ENCODE data around the gene USE1.

The USE1 gene

GRCh38 chr19:17264641-17264979, 49.5 kb downstream of the USE1 start, which contains the start of gene USHBP1:
Gene USHBP1 (minus strand): TSS chr19:17264745. CDS start chr19:17264299, 446 bp downstream.
- no peak for DNase-seq (ENCODE audit: low read depth)
- no peak for TF ChIP-seq CTCF (conservative IDR thresholded peaks at IDR 0.05; ENCODE audit: control insufficient read depth, insufficient read depth, low read depth, low read length)
- no peak within 1 kb of the TSS for H3K4me3 ChIP-seq (ENCODE audit: control insufficient read depth, low read depth, low read length)

GRCh38 chr19:17266026-17266425, 50.9 kb downstream of the USE1 start:
- TF ChIP-seq CTCF (conservative IDR thresholded peaks at IDR 0.05; ENCODE audit: control insufficient read depth, insufficient read depth, low read depth, low read length), result no peak
- DNase-seq (ENCODE audit: low read depth), result no peak
- no peak overlapping the region for H3K4me3 ChIP-seq (ENCODE audit: control insufficient read depth, low read depth, low read length)

GRCh38 chr19:17266589-17266974, 51.4 kb downstream of the USE1 start:
- no peak for DNase-seq (ENCODE audit: low read depth)
- no peak for TF ChIP-seq CTCF (conservative IDR thresholded peaks at IDR 0.05; ENCODE audit: control insufficient read depth, insufficient read depth, low read depth, low read length)
- no peak overlapping the region for H3K4me3 ChIP-seq (ENCODE audit: control insufficient read depth, low read depth, low read length)

- no peak for TF ChIP-seq CTCF (conservative IDR thresholded peaks at IDR 0.05; ENCODE audit: control insufficient read depth, insufficient read depth, low read depth, low read length)
- DNase-seq (ENCODE audit: low read depth), result peak; percentile 100
- H3K4me3 ChIP-seq (ENCODE audit: control insufficient read depth, low read depth, low read length), result peak within 1 kb of the TSS; percentile 98
Measured at GRCh38 chr19:17266975-17267788, 52.0 kb downstream of the USE1 start, which contains the start of gene BABAM1. Gene BABAM1 (plus strand): TSS chr19:17267443. CDS start chr19:17268807, 1,364 bp downstream.

- H3K4me3 ChIP-seq (ENCODE audit: control insufficient read depth, low read depth, low read length), result no peak overlapping the region
- no peak for DNase-seq (ENCODE audit: low read depth)
- TF ChIP-seq CTCF (conservative IDR thresholded peaks at IDR 0.05; ENCODE audit: control insufficient read depth, insufficient read depth, low read depth, low read length), result no peak
Measured at GRCh38 chr19:17268754-17269153, 53.6 kb downstream of the USE1 start.
